CD4-positive, CD25-positive, alpha-beta regulatory T cell (primary cell): ENCODE measurements around the gene CLP1. TPM values are rescaled to one million over a fixed set of nuclear protein-coding genes. Genes with fewer than 3 reads are reported as not detected.
"Not testable (repeated sequence)": the region's sequence is repeated elsewhere in the genome, so short reads cannot be mapped to it uniquely, and the experiment has no call there.

Experiments
- ATAC-seq, 2 donors: fragments of 150-1000 bp; cut with Tn5 transposase; one replicate each; pipeline ENCODE4 v1.10.0; 2021; ENCODE audit warnings: low read depth in 2 of 2, moderate number of reproducible peaks in 2 of 2, moderate library complexity in 1 of 2
- DNase-seq, 3 donors: peaks; one replicate each; pipeline versions ENCODE4 v3.0.0 to v3.0.0-alpha.2; 2012 to 2022; ENCODE audit warnings: mixed read lengths in 1 of 3
- H3K27ac ChIP-seq: one replicate; pipeline ENCODE4 v1.7.0; 2013; ENCODE audit warnings: mild to moderate bottlenecking, low read length; ENCODE audit not compliant: insufficient read depth, poor library complexity, severe bottlenecking
- H3K27me3 ChIP-seq: one replicate; pipeline ENCODE4 v1.7.0; 2013; ENCODE audit warnings: low read length; ENCODE audit not compliant: control insufficient read depth, insufficient read depth
- H3K36me3 ChIP-seq: one replicate; pipeline ENCODE4 v1.7.0; 2013; ENCODE audit warnings: mild to moderate bottlenecking, low read length, moderate library complexity; ENCODE audit not compliant: control insufficient read depth, insufficient read depth
- H3K4me1 ChIP-seq: 2 replicates; pipeline ENCODE4 v1.7.0; 2013; ENCODE audit warnings: mild to moderate bottlenecking, low read length; ENCODE audit not compliant: insufficient read depth, control insufficient read depth, poor library complexity, severe bottlenecking
- H3K4me3 ChIP-seq: one replicate; pipeline ENCODE4 v1.7.0; 2013; ENCODE audit warnings: low read depth, mild to moderate bottlenecking, low read length, moderate library complexity
- H3K9me3 ChIP-seq, 2 experiments: 1 replicate in 1 of 2; 2 replicates in 1 of 2; pipeline ENCODE4 v1.7.0; 2013; ENCODE audit warnings: low read length in 2 of 2, mild to moderate bottlenecking in 1 of 2, moderate library complexity in 1 of 2; ENCODE audit not compliant: control insufficient read depth in 2 of 2
- H3K27ac Mint-ChIP-seq, 3 donors: one replicate each; pipeline ENCODE4 v1.8.0; 2020 to 2022; ENCODE audit warnings: mild to moderate bottlenecking in 3 of 3, mixed read lengths in 3 of 3, moderate library complexity in 2 of 3
- H3K27me3 Mint-ChIP-seq: one replicate; pipeline ENCODE4 v1.8.0; 2022; ENCODE audit warnings: mild to moderate bottlenecking, mixed read lengths
- H3K36me3 Mint-ChIP-seq: one replicate; pipeline ENCODE4 v1.8.0; 2020; ENCODE audit warnings: mixed read lengths
- H3K4me1 Mint-ChIP-seq, 4 donors: one replicate each; pipeline ENCODE4 v1.8.0; 2020 to 2022; ENCODE audit warnings: mixed read lengths in 4 of 4, mild to moderate bottlenecking in 1 of 4
- H3K4me3 Mint-ChIP-seq, 4 donors: one replicate each; pipeline ENCODE4 v1.8.0; 2020 to 2022; ENCODE audit warnings: mild to moderate bottlenecking in 4 of 4, mixed read lengths in 4 of 4, moderate library complexity in 3 of 4
- H3K9me3 Mint-ChIP-seq, 7 donors: one replicate each; pipeline ENCODE4 v1.8.0; 2020 to 2022; ENCODE audit warnings: mixed read lengths in 7 of 7, mild to moderate bottlenecking in 3 of 7, moderate library complexity in 2 of 7
- polyA plus RNA-seq, 4 donors: library from polyadenylated mRNA; unstranded; fragments of 300-500 nt; fragmentation: Illumina TruSeq; gene quantifications; one replicate each; pipeline ENCODE4 v1.2.3, GENCODE V29; 2021
- total RNA-seq: library from RNA; stranded (reverse); gene quantifications from one replicate; pipeline ENCODE4 v1.2.3, GENCODE V29; 2022

CLP1 gene
- total and polyA plus RNA-seq, 5 donors from 2014 or later: 12.6 to 18.2 (median 14.2) TPM

- not testable (repeated sequence) for H3K27me3 Mint-ChIP-seq, H3K27me3 ChIP-seq, H3K4me1 ChIP-seq, H3K27ac Mint-ChIP-seq, H3K27ac ChIP-seq, H3K4me3 ChIP-seq, DNase-seq, H3K4me3 Mint-ChIP-seq, ATAC-seq, H3K9me3 Mint-ChIP-seq, H3K9me3 ChIP-seq, H3K4me1 Mint-ChIP-seq
- H3K36me3 ChIP-seq: peaks cover 90% of the 10 kb centered on the region
- H3K36me3 Mint-ChIP-seq: peaks cover 33% of the 10 kb centered on the region
Observed at GRCh38 chr11:57690474-57690873, 32.9 kb downstream of the CLP1 start.

GRCh38 chr11:57698843-57699365, 41.3 kb downstream of the CLP1 start:
- no peak overlapping the region for H3K4me3 ChIP-seq

GRCh38 chr11:57699813-57700212, 42.3 kb downstream of the CLP1 start:
- H3K4me3 Mint-ChIP-seq: peak overlapping the region in 1 of 4 donors; percentile 25
- Histone ChIP-seq H3K9me3 (no peaks in the 10 kb centered on the region), H3K27me3 (no peaks in the 10 kb centered on the region), H3K4me3 (no peak overlapping the region), H3K27ac (no peak overlapping the region), H3K36me3 (peaks cover 77% of the 10 kb centered on the region), H3K4me1 (no peaks in the 10 kb centered on the region)
- ATAC-seq: no peak
- H3K4me1 Mint-ChIP-seq: peaks cover 0 to 2% (median 0%) of the 10 kb centered on the region in 4 donors
- no peaks in the 10 kb centered on the region for H3K27me3 Mint-ChIP-seq
- H3K9me3 Mint-ChIP-seq: no peaks in the 10 kb centered on the region
- H3K27ac Mint-ChIP-seq: no peak overlapping the region
- no peak for DNase-seq
- peaks cover 41% of the 10 kb centered on the region for H3K36me3 Mint-ChIP-seq

More at GRCh38 chr11:57698843-57699365, 41.3 kb downstream of the CLP1 start:
- no peaks in the 10 kb centered on the region for H3K4me1 ChIP-seq
- DNase-seq: no peak
- H3K27ac Mint-ChIP-seq: no peak overlapping the region
- peaks cover 34% of the 10 kb centered on the region for H3K36me3 Mint-ChIP-seq
- no peak overlapping the region for H3K27ac ChIP-seq
- H3K36me3 ChIP-seq: peaks cover 77% of the 10 kb centered on the region
- H3K9me3 Mint-ChIP-seq: no peaks in the 10 kb centered on the region
- H3K27me3 Mint-ChIP-seq: no peaks in the 10 kb centered on the region
- H3K4me3 Mint-ChIP-seq: no peak overlapping the region
- H3K9me3 ChIP-seq: no peaks in the 10 kb centered on the region
- no peaks in the 10 kb centered on the region for H3K4me1 Mint-ChIP-seq
- no peaks in the 10 kb centered on the region for H3K27me3 ChIP-seq
- no peak for ATAC-seq

- Histone ChIP-seq H3K4me1 (no peaks in the 10 kb centered on the region), H3K9me3 (no peaks in the 10 kb centered on the region), H3K27ac (no peak overlapping the region), H3K4me3 (no peak overlapping the region), H3K27me3 (no peaks in the 10 kb centered on the region), H3K36me3 (peaks cover 77% of the 10 kb centered on the region)
- DNase-seq (no peak), ATAC-seq (no peak)
- H3K4me3 Mint-ChIP-seq: no peak overlapping the region
- no peak overlapping the region for H3K27ac Mint-ChIP-seq
- H3K4me1 Mint-ChIP-seq: peaks cover 0 to 4% (median 0%) of the 10 kb centered on the region in 4 donors
- H3K9me3 Mint-ChIP-seq: no peaks in the 10 kb centered on the region
- H3K27me3 Mint-ChIP-seq: no peaks in the 10 kb centered on the region
- peaks cover 43% of the 10 kb centered on the region for H3K36me3 Mint-ChIP-seq
Observed at GRCh38 chr11:57700425-57700824, 42.9 kb downstream of the CLP1 start.

GRCh38 chr11:57703341-57703740, 45.8 kb downstream of the CLP1 start:
- H3K27me3 ChIP-seq: no peaks in the 10 kb centered on the region
- no peaks in the 10 kb centered on the region for H3K4me1 ChIP-seq
- no peak overlapping the region for H3K4me3 Mint-ChIP-seq
- DNase-seq (no peak), ATAC-seq (no peak)
- H3K27ac Mint-ChIP-seq: peak overlapping the region in 1 of 3 donors; percentile 20
- H3K36me3 Mint-ChIP-seq: peaks cover 30% of the 10 kb centered on the region
- H3K27me3 Mint-ChIP-seq: no peaks in the 10 kb centered on the region
- H3K27ac ChIP-seq: no peak overlapping the region
- H3K36me3 ChIP-seq: peaks cover 54% of the 10 kb centered on the region
- no peaks in the 10 kb centered on the region for H3K9me3 Mint-ChIP-seq
- H3K4me3 ChIP-seq: no peak overlapping the region
- no peaks in the 10 kb centered on the region for H3K9me3 ChIP-seq
- H3K4me1 Mint-ChIP-seq: peaks cover 0 to 7% (median 3%) of the 10 kb centered on the region in 4 donors

- Mint-ChIP-seq H3K27me3 (no peaks in the 10 kb centered on the region), H3K9me3 (no peaks in the 10 kb centered on the region), H3K36me3 (peaks cover 18% of the 10 kb centered on the region), H3K4me3 (no peak overlapping the region), H3K4me1 (peaks cover 0 to 14% (median 8%) of the 10 kb centered on the region in 4 donors), H3K27ac (no peak overlapping the region)
- Histone ChIP-seq H3K4me1 (no peaks in the 10 kb centered on the region), H3K4me3 (no peak overlapping the region), H3K36me3 (peaks cover 39% of the 10 kb centered on the region), H3K27ac (no peak overlapping the region), H3K9me3 (no peaks in the 10 kb centered on the region), H3K27me3 (no peaks in the 10 kb centered on the region)
- ATAC-seq (no peak), DNase-seq (no peak)
Observed at GRCh38 chr11:57704932-57705331, 47.4 kb downstream of the CLP1 start.

GRCh38 chr11:57705432-57705831, 47.9 kb downstream of the CLP1 start:
- not testable (repeated sequence) for ATAC-seq, H3K9me3 Mint-ChIP-seq, H3K4me1 ChIP-seq, H3K27me3 ChIP-seq, DNase-seq, H3K27me3 Mint-ChIP-seq, H3K9me3 ChIP-seq, H3K4me3 Mint-ChIP-seq, H3K4me3 ChIP-seq, H3K27ac Mint-ChIP-seq, H3K27ac ChIP-seq
- Mint-ChIP-seq H3K4me1 (peaks cover 0 to 16% (median 11%) of the 10 kb centered on the region in 4 donors), H3K36me3 (peaks cover 16% of the 10 kb centered on the region)
- H3K36me3 ChIP-seq: peaks cover 34% of the 10 kb centered on the region

GRCh38 chr11:57709802-57710367, 52.3 kb downstream of the CLP1 start:
- Mint-ChIP-seq H3K36me3 (peaks cover 2% of the 10 kb centered on the region), H3K4me3 (peak overlapping the region in 2 of 4 donors; percentile 26 to 73), H3K9me3 (no peaks in the 10 kb centered on the region), H3K27ac (peak overlapping the region in 2 of 3 donors; percentile 28 to 33), H3K4me1 (peaks cover 17 to 53% (median 39%) of the 10 kb centered on the region in 4 donors), H3K27me3 (peaks cover 4% of the 10 kb centered on the region)
- DNase-seq: peak in 1 of 3 donors; percentile 16
- Histone ChIP-seq H3K36me3 (peaks cover 4% of the 10 kb centered on the region), H3K4me3 (no peak overlapping the region), H3K27ac (no peak overlapping the region), H3K9me3 (no peaks in the 10 kb centered on the region), H3K27me3 (no peaks in the 10 kb centered on the region), H3K4me1 (peaks cover 35% of the 10 kb centered on the region)
- no peak for ATAC-seq
